GM12891 (cell line): ENCODE results near the gene FARS2.

Experiments used
- POLR2A ChIP-seq: IDR thresholded peaks from 2 replicates; pipeline ENCODE4 v1.6.1; 2011; ENCODE audit warnings: low read depth, low read length, control low read depth
- POLR2AphosphoS5 ChIP-seq: IDR thresholded peaks from 2 replicates; pipeline ENCODE4 v1.6.1; 2011; ENCODE audit warnings: low read depth, low read length, control low read depth
- POU2F2 ChIP-seq: IDR thresholded peaks from 2 replicates; pipeline ENCODE4 v1.6.1; 2011; ENCODE audit warnings: low read depth, mild to moderate bottlenecking, control low read depth, low read length, moderate library complexity
- TAF1 ChIP-seq: IDR thresholded peaks from 2 replicates; pipeline ENCODE4 v1.6.1; 2011; ENCODE audit warnings: low read depth, low read length, control low read depth

- TF ChIP-seq POLR2A, result no peak
- TF ChIP-seq POLR2AphosphoS5, result no peak
- TF ChIP-seq POU2F2, result no peak
- TF ChIP-seq TAF1, result no peak
Measured at GRCh38 chr6:5318617-5319272, 57.4 kb downstream of the FARS2 start.
